B cell (primary cell): ENCODE data around the gene REEP6. TPM values are rescaled to one million over a fixed set of nuclear protein-coding genes. Genes with fewer than 3 reads are reported as not detected.

Experiments used
- ATAC-seq: fragments of 200-7000 bp; cut with Tn5 transposase; one replicate; pipeline ENCODE4 v1.10.0; 2021; ENCODE audit warnings: low read depth, mild to moderate bottlenecking, moderate number of reproducible peaks, moderate library complexity
- CTCF ChIA-PET: fragments of 350-600 bp; sonication (Branson Sonifier 250); formaldehyde crosslinking; loops from one replicate; lab custom pipeline; 2021; ENCODE audit warnings: antibody characterized with exemption, inconsistent platforms; lab: Charles Lee
- POLR2A ChIA-PET: fragments of 350-600 bp; sonication (Branson Sonifier 250); formaldehyde crosslinking; loops from one replicate; lab custom pipeline; 2021; ENCODE audit warnings: antibody characterized with exemption; lab: Charles Lee
- DNase-seq: peaks from one replicate; pipeline ENCODE4 v3.0.0; 2013
- H2AFZ ChIP-seq: 2 replicates; pipeline ENCODE4 v1.6.1; 2012; ENCODE audit warnings: mild to moderate bottlenecking, low read depth, low read length; ENCODE audit not compliant: insufficient read depth, poor library complexity, severe bottlenecking
- H3K27ac ChIP-seq, 2 donors: 1 replicate in 1 of 2; 2 replicates in 1 of 2; pipeline ENCODE4 v1.5.1; 2012 to 2013; ENCODE audit warnings: low read length in 2 of 2, mild to moderate bottlenecking in 2 of 2, moderate library complexity in 1 of 2
- H3K27me3 ChIP-seq, 4 experiments: fragments of 200-600 bp in 1 of 4; sonication (generic) in 1 of 4; replicated peaks in 1 of 4; 1 replicate in 2 of 4; 2 replicates in 2 of 4; pipeline versions ENCODE4 v1.6.1 to v1.7.0; 2013 to 2016; ENCODE audit warnings: low read length in 3 of 4, mild to moderate bottlenecking in 2 of 4, mixed read lengths in 1 of 4, moderate library complexity in 1 of 4; ENCODE audit not compliant: insufficient read depth in 4 of 4, control insufficient read depth in 3 of 4; ENCODE audit errors: control extremely low read depth in 1 of 4
- H3K36me3 ChIP-seq, 2 experiments: replicated peaks in 1 of 2; 1 replicate in 1 of 2; 2 replicates in 1 of 2; pipeline versions ENCODE4 v1.6.1 to v1.7.1; 2013; ENCODE audit warnings: low read length in 1 of 2; ENCODE audit not compliant: insufficient read depth in 2 of 2, control insufficient read depth in 1 of 2; ENCODE audit errors: control extremely low read depth in 1 of 2, extremely low read depth in 1 of 2
- H3K4me1 ChIP-seq, 2 donors: fragments of 200-600 bp in 1 of 2; sonication (generic) in 1 of 2; 1 replicate in 1 of 2; 2 replicates in 1 of 2; pipeline versions ENCODE4 v1.5.1 to v1.6.1; 2013 to 2017; ENCODE audit warnings: low read length in 2 of 2; ENCODE audit not compliant: control insufficient read depth in 2 of 2, insufficient read depth in 2 of 2
- H3K4me2 ChIP-seq: replicated peaks from 2 replicates; pipeline ENCODE3; 2012; ENCODE audit warnings: mild to moderate bottlenecking, low read depth, low read length; ENCODE audit not compliant: poor library complexity, severe bottlenecking
- H3K4me3 ChIP-seq, 5 experiments: fragments of 200-600 bp in 1 of 5; sonication (generic) in 1 of 5; 1 replicate in 3 of 5; 2 replicates in 2 of 5; pipeline versions ENCODE4 v1.5.1 to v1.7.0; 2011 to 2016; ENCODE audit warnings: low read length in 4 of 5, mild to moderate bottlenecking in 4 of 5, low read depth in 2 of 5, control low read depth in 1 of 5, moderate library complexity in 1 of 5; ENCODE audit not compliant: insufficient read depth in 1 of 5; ENCODE audit errors: control extremely low read depth in 1 of 5, extremely low read depth in 1 of 5
- H3K79me2 ChIP-seq: fragments of 200-600 bp; sonication (generic); one replicate; pipeline ENCODE4 v1.6.0; 2016; ENCODE audit warnings: low read length; ENCODE audit not compliant: control insufficient read depth, insufficient read depth
- H3K9ac ChIP-seq: fragments of 200-600 bp; sonication (generic); 2 replicates; pipeline ENCODE4 v1.6.1; 2017; ENCODE audit warnings: mild to moderate bottlenecking, low read length, moderate library complexity
- H3K9me3 ChIP-seq, 3 donors: one replicate each; pipeline versions ENCODE4 v1.6.1 to v1.7.1; 2013; ENCODE audit warnings: low read length in 2 of 3; ENCODE audit not compliant: control insufficient read depth in 2 of 3, insufficient read depth in 1 of 3; ENCODE audit errors: control extremely low read depth in 1 of 3
- H4K20me1 ChIP-seq: 2 replicates; pipeline ENCODE4 v1.6.0; 2012; ENCODE audit warnings: mild to moderate bottlenecking, low read length; ENCODE audit not compliant: insufficient read depth, control insufficient read depth, poor library complexity, severe bottlenecking
- H3K27ac Mint-ChIP-seq: one replicate; pipeline ENCODE4 v1.8.0; 2021; ENCODE audit warnings: mixed read lengths
- H3K27me3 Mint-ChIP-seq: one replicate; pipeline ENCODE4 v1.8.0; 2021; ENCODE audit warnings: mixed read lengths
- H3K4me1 Mint-ChIP-seq: one replicate; pipeline ENCODE4 v1.8.0; 2021; ENCODE audit warnings: mixed read lengths
- H3K4me3 Mint-ChIP-seq: one replicate; pipeline ENCODE4 v1.8.0; 2021; ENCODE audit warnings: mixed read lengths
- H3K9me3 Mint-ChIP-seq: one replicate; pipeline ENCODE4 v1.8.0; 2022; ENCODE audit warnings: mixed read lengths; ENCODE audit not compliant: insufficient read depth
- CTCF ChIP-seq: fragments of 200-600 bp; IDR thresholded peaks from one replicate; pipeline ENCODE4 v1.8.0; 2022; ENCODE audit warnings: antibody characterized with exemption, mild to moderate bottlenecking
- EZH2 ChIP-seq: IDR thresholded peaks from 2 replicates; pipeline ENCODE4 v1.6.1; 2012; ENCODE audit warnings: borderline replicate concordance, low read depth, mild to moderate bottlenecking, moderate library complexity, low read length; ENCODE audit not compliant: insufficient read depth, poor library complexity, severe bottlenecking
- WGBS: methylation state at CpG from one replicate; pipeline ENCODE4 v1.1.5; 2013; ENCODE audit warnings: missing lambda C conversion rate; ENCODE audit not compliant: insufficient coverage; 5-methylcytosine and 5-hydroxymethylcytosine counted together
- intact Hi-C: fragments of 100-400 bp; cut with micrococcal nuclease; formaldehyde crosslinking; loops from one replicate; pipeline ENCODE4 v1.10.0; 2022
- polyA plus RNA-seq: library from polyadenylated mRNA; depleted of rRNA; stranded (reverse); fragments of >200 nt; gene quantifications from 2 replicates; pipeline ENCODE4 v1.2.3, GENCODE V29; 2012
- total RNA-seq, 2 donors: library from RNA; stranded (reverse); fragments of 120-200 nt in 1 of 2; gene quantifications; 1 replicate in 1 of 2; 2 replicates in 1 of 2; pipeline versions ENCODE4 v1.2.3 to v1.2.4, GENCODE V29; 2013 to 2022

The REEP6 gene
- total and polyA plus RNA-seq, 2 donors (not counting 1 experiment from before 2014, with no cell fraction given) = 0.64 to 1.1 TPM

GRCh38 chr19:1445185-1445931, 45.6 kb upstream of the REEP6 start:
- H3K79me2 ChIP-seq = peaks cover 6% of the 10 kb centered on the region
- H3K4me1 ChIP-seq = peaks cover 19 to 29% of the 10 kb centered on the region in 2 donors
- no peak overlapping the region for H3K27ac ChIP-seq
- H3K4me3 ChIP-seq = peak overlapping the region in 4 of 5 experiments; percentile 36 to 69 (median 52)
- Mint-ChIP-seq H3K4me1 (peaks cover 26% of the 10 kb centered on the region), H3K9me3 (no peaks in the 10 kb centered on the region), H3K27me3 (peaks cover 24% of the 10 kb centered on the region), H3K27ac (peak overlapping the region; percentile 20), H3K4me3 (peak overlapping the region; percentile 84)
- ChIA-PET CTCF (interaction anchor here (0.8 to 2.5 kb wide), 5 partner anchors 10 to 353 kb away, joined by 3 to 11 read pairs (median 4); no protein-coding TSS in a partner anchor), POLR2A (interaction anchor here (0.6 to 1.7 kb wide), 4 partner anchors 23 to 257 kb away, joined by 3 to 4 read pairs (median 4); no protein-coding TSS in a partner anchor)
- ATAC-seq (peak; percentile 94), DNase-seq (peak; percentile 86)
- peaks cover 0 to 14% of the 10 kb centered on the region in 2 experiments for H3K36me3 ChIP-seq
- TF ChIP-seq CTCF (peak; percentile 98), EZH2 (no peak)
- H3K9ac ChIP-seq = peak overlapping the region; percentile 61
- peak overlapping the region; percentile 86 for H3K4me2 ChIP-seq
- intact Hi-C loops = loop anchor here (2.0 kb wide), 1 partner anchor 33 kb away; the partner anchor contains the start of gene C19orf25
- H2AFZ ChIP-seq = peak overlapping the region; percentile 69
- peaks cover 0 to 42% (median 23%) of the 10 kb centered on the region in 4 experiments for H3K27me3 ChIP-seq
- WGBS = 3% methylated on average over 60 of the region's 70 CpGs
- H4K20me1 ChIP-seq = peaks cover 57% of the 10 kb centered on the region
- H3K9me3 ChIP-seq = peaks cover 0 to 21% (median 0%) of the 10 kb centered on the region in 3 donors
